Liver (tissue), 3 donors: ENCODE data around the gene TSPEAR.

ENCODE experiments used
- EGR1 ChIP-seq, 2 donors: IDR thresholded peaks; 2 replicates each; pipeline ENCODE4 v1.6.1; 2016 to 2018; ENCODE audit warnings: antibody characterized with exemption in 2 of 2, low read depth in 2 of 2
- TF ChIP-seq, protein P1 (sequence below): fragments of 150-350 bp; IDR thresholded peaks from 2 replicates; pipeline ENCODE4 v1.5.1; 2017; ENCODE audit warnings: improper control_type of control experiment, low read depth, low read length; ENCODE audit not compliant: missing input control
- donor health status: healthy.
- donor health status: healthy.

DNA sequence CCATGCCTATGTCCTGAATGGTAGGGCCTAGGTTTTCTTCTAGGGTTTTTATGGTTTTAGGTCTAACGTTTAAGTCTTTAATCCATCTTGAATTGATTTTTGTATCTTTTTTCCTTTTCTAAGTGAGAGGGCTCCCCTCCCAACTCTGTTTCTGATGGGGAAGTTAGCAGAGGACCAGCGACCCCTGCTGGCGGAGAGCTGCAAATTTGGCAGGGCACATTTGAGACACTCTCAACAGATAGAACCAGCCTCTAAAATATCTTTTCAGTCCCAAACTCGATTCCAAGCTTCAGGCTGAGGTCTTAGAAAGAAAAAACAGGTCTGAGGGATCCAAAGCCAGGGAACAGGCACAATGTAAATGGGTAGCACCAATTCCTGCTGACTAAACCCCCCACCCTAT is 223.5 kb downstream of the TSPEAR start:
- TF ChIP-seq EGR1 (IDR thresholded peaks at IDR 0.05; ENCODE audit: low read depth in 2 of 2), result no peak
- TF ChIP-seq, protein P1, sequence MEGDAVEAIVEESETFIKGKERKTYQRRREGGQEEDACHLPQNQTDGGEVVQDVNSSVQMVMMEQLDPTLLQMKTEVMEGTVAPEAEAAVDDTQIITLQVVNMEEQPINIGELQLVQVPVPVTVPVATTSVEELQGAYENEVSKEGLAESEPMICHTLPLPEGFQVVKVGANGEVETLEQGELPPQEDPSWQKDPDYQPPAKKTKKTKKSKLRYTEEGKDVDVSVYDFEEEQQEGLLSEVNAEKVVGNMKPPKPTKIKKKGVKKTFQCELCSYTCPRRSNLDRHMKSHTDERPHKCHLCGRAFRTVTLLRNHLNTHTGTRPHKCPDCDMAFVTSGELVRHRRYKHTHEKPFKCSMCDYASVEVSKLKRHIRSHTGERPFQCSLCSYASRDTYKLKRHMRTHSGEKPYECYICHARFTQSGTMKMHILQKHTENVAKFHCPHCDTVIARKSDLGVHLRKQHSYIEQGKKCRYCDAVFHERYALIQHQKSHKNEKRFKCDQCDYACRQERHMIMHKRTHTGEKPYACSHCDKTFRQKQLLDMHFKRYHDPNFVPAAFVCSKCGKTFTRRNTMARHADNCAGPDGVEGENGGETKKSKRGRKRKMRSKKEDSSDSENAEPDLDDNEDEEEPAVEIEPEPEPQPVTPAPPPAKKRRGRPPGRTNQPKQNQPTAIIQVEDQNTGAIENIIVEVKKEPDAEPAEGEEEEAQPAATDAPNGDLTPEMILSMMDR, result peak; percentile 51
